ENCODE results near the gene ANO6.
A peak's percentile ranks its signal among the peaks of the same experiment; 100 is the strongest.

Gene ANO6

GRCh38 chr12:45200491-45201043 is 15.3 kb upstream of the ANO6 start:
- DNase-seq, result no peak

GRCh38 chr12:45203767-45204166 is 12.1 kb upstream of the ANO6 start:
- Mint-ChIP-seq H3K4me3 (no peak overlapping the region), H3K36me3 (ENCODE audit: low read depth) (no peaks in the 10 kb centered on the region), H3K27me3 (no peaks in the 10 kb centered on the region), H3K27ac (no peak overlapping the region), H3K9me3 (no peaks in the 10 kb centered on the region), H3K4me1 (ENCODE audit: low read depth) (peaks cover 22% of the 10 kb centered on the region)
- no peak for DNase-seq

More at GRCh38 chr12:45200491-45201043, 15.3 kb upstream of the ANO6 start:
- H3K36me3 Mint-ChIP-seq (ENCODE audit: low read depth), result no peaks in the 10 kb centered on the region
- peaks cover 22% of the 10 kb centered on the region for H3K4me1 Mint-ChIP-seq (ENCODE audit: low read depth)
- no peaks in the 10 kb centered on the region for H3K27me3 Mint-ChIP-seq
- no peaks in the 10 kb centered on the region for H3K9me3 Mint-ChIP-seq
- H3K27ac Mint-ChIP-seq, result peak overlapping the region; percentile 42
- peak overlapping the region; percentile 36 for H3K4me3 Mint-ChIP-seq

- H3K4me1 Mint-ChIP-seq (ENCODE audit: low read depth), result peaks cover 25% of the 10 kb centered on the region
- no peak overlapping the region for H3K4me3 Mint-ChIP-seq
- H3K36me3 Mint-ChIP-seq (ENCODE audit: low read depth), result no peaks in the 10 kb centered on the region
- no peak overlapping the region for H3K27ac Mint-ChIP-seq
- DNase-seq, result no peak
- no peaks in the 10 kb centered on the region for H3K27me3 Mint-ChIP-seq
- no peaks in the 10 kb centered on the region for H3K9me3 Mint-ChIP-seq
Observed at GRCh38 chr12:45204757-45205156, 11.1 kb upstream of the ANO6 start.

- Mint-ChIP-seq H3K4me1 (ENCODE audit: low read depth) (peaks cover 21% of the 10 kb centered on the region), H3K27ac (no peak overlapping the region), H3K36me3 (ENCODE audit: low read depth) (no peaks in the 10 kb centered on the region), H3K9me3 (no peaks in the 10 kb centered on the region), H3K27me3 (no peaks in the 10 kb centered on the region), H3K4me3 (no peak overlapping the region)
- no peak for DNase-seq
Observed at GRCh38 chr12:45205165-45205825, 10.6 kb upstream of the ANO6 start.

- Mint-ChIP-seq H3K4me1 (ENCODE audit: low read depth) (peaks cover 8% of the 10 kb centered on the region), H3K27me3 (no peaks in the 10 kb centered on the region), H3K36me3 (ENCODE audit: low read depth) (no peaks in the 10 kb centered on the region), H3K9me3 (no peaks in the 10 kb centered on the region), H3K27ac (no peak overlapping the region), H3K4me3 (no peak overlapping the region)
- DNase-seq, result no peak
Observed at GRCh38 chr12:45208604-45209487, 7.0 kb upstream of the ANO6 start.

- H3K4me3 Mint-ChIP-seq, result no peak overlapping the region
- no peaks in the 10 kb centered on the region for H3K36me3 Mint-ChIP-seq (ENCODE audit: low read depth)
Observed at GRCh38 chr12:45209784-45210183, 6.1 kb upstream of the ANO6 start.

GRCh38 chr12:45212064-45212463 is 3.8 kb upstream of the ANO6 start:
- Mint-ChIP-seq H3K27me3 (no peaks in the 10 kb centered on the region), H3K36me3 (ENCODE audit: low read depth) (peaks cover 12% of the 10 kb centered on the region), H3K9me3 (no peaks in the 10 kb centered on the region), H3K4me3 (no peak overlapping the region), H3K27ac (no peak overlapping the region), H3K4me1 (ENCODE audit: low read depth) (peaks cover 26% of the 10 kb centered on the region)
- DNase-seq, result no peak

More at GRCh38 chr12:45209784-45210183, 6.1 kb upstream of the ANO6 start:
- Mint-ChIP-seq H3K27me3 (no peaks in the 10 kb centered on the region), H3K4me1 (ENCODE audit: low read depth) (peaks cover 18% of the 10 kb centered on the region), H3K27ac (no peak overlapping the region), H3K9me3 (no peaks in the 10 kb centered on the region)
- DNase-seq, result no peak

- Mint-ChIP-seq H3K4me3 (no peak overlapping the region), H3K9me3 (no peaks in the 10 kb centered on the region), H3K27me3 (no peaks in the 10 kb centered on the region), H3K4me1 (ENCODE audit: low read depth) (peaks cover 36% of the 10 kb centered on the region), H3K27ac (no peak overlapping the region), H3K36me3 (ENCODE audit: low read depth) (peaks cover 12% of the 10 kb centered on the region)
- no peak for DNase-seq
Observed at GRCh38 chr12:45213107-45213506, 2.8 kb upstream of the ANO6 start.

- H3K36me3 Mint-ChIP-seq (ENCODE audit: low read depth), result peaks cover 12% of the 10 kb centered on the region
- peaks cover 41% of the 10 kb centered on the region for H3K4me1 Mint-ChIP-seq (ENCODE audit: low read depth)
- no peak for DNase-seq
- no peak overlapping the region for H3K27ac Mint-ChIP-seq
- H3K4me3 Mint-ChIP-seq, result no peak overlapping the region
- H3K9me3 Mint-ChIP-seq, result no peaks in the 10 kb centered on the region
- H3K27me3 Mint-ChIP-seq, result no peaks in the 10 kb centered on the region
Observed at GRCh38 chr12:45214071-45214470, 1.8 kb upstream of the ANO6 start.

- no peaks in the 10 kb centered on the region for H3K27me3 Mint-ChIP-seq
- peaks cover 39% of the 10 kb centered on the region for H3K4me1 Mint-ChIP-seq (ENCODE audit: low read depth)
- H3K4me3 Mint-ChIP-seq, result peak overlapping the region; percentile 85
- no peaks in the 10 kb centered on the region for H3K9me3 Mint-ChIP-seq
- DNase-seq, result no peak
- peak overlapping the region; percentile 95 for H3K27ac Mint-ChIP-seq
- H3K36me3 Mint-ChIP-seq (ENCODE audit: low read depth), result peaks cover 12% of the 10 kb centered on the region
Observed at GRCh38 chr12:45214749-45215418, 1.0 kb upstream of the ANO6 start.

GRCh38 chr12:45216230-45216982 is 511 bp downstream of the ANO6 start:
- H3K27me3 Mint-ChIP-seq, result no peaks in the 10 kb centered on the region
- peaks cover 12% of the 10 kb centered on the region for H3K36me3 Mint-ChIP-seq (ENCODE audit: low read depth)
- peak overlapping the region; percentile 85 for H3K4me3 Mint-ChIP-seq
- peak overlapping the region; percentile 95 for H3K27ac Mint-ChIP-seq
- peaks cover 51% of the 10 kb centered on the region for H3K4me1 Mint-ChIP-seq (ENCODE audit: low read depth)
- no peaks in the 10 kb centered on the region for H3K9me3 Mint-ChIP-seq
- DNase-seq, result peak; percentile 75

GRCh38 chr12:45216983-45217485 is 1.1 kb downstream of the ANO6 start:
- Mint-ChIP-seq H3K27me3 (no peaks in the 10 kb centered on the region), H3K27ac (peak overlapping the region; percentile 84), H3K36me3 (ENCODE audit: low read depth) (peaks cover 12% of the 10 kb centered on the region), H3K9me3 (no peaks in the 10 kb centered on the region), H3K4me3 (peak overlapping the region; percentile 85), H3K4me1 (ENCODE audit: low read depth) (peaks cover 52% of the 10 kb centered on the region)
- DNase-seq, result no peak

GRCh38 chr12:45217846-45218245 is 2.0 kb downstream of the ANO6 start:
- Mint-ChIP-seq H3K36me3 (ENCODE audit: low read depth) (peaks cover 12% of the 10 kb centered on the region), H3K4me3 (peak overlapping the region; percentile 85), H3K4me1 (ENCODE audit: low read depth) (peaks cover 58% of the 10 kb centered on the region), H3K27me3 (no peaks in the 10 kb centered on the region), H3K27ac (peak overlapping the region; percentile 7), H3K9me3 (no peaks in the 10 kb centered on the region)
- no peak for DNase-seq

- H3K36me3 Mint-ChIP-seq (ENCODE audit: low read depth), result peaks cover 14% of the 10 kb centered on the region
- no peak for DNase-seq
- H3K4me1 Mint-ChIP-seq (ENCODE audit: low read depth), result peaks cover 64% of the 10 kb centered on the region
- no peaks in the 10 kb centered on the region for H3K27me3 Mint-ChIP-seq
- no peak overlapping the region for H3K27ac Mint-ChIP-seq
- no peaks in the 10 kb centered on the region for H3K9me3 Mint-ChIP-seq
- H3K4me3 Mint-ChIP-seq, result no peak overlapping the region
Observed at GRCh38 chr12:45219621-45220020, 3.7 kb downstream of the ANO6 start.
